ENCODE results near the gene ARIH2.
"Not testable (repeated sequence)": the region's sequence is repeated elsewhere in the genome, so short reads cannot be mapped to it uniquely, and the experiment has no call there.

The ARIH2 gene

GRCh38 chr3:48898383-48899234 is 20.0 kb upstream of the ARIH2 start, which contains the start of gene SLC25A20:
Gene SLC25A20 (minus strand): TSS chr3:48898882. CDS start chr3:48898794, 88 bp downstream.
- peak within 1 kb of the TSS; percentile 75 to 85 for H3K4me3 ChIP-seq (ENCODE audit: low read depth in 1 of 2, low read length in 2 of 2)
- H3K9me3 ChIP-seq (ENCODE audit: low read length) = no peaks in the 10 kb centered on the region
- H3K4me1 ChIP-seq (ENCODE audit: insufficient read depth, low read length) = peaks cover 13% of the 10 kb centered on the region
- no peaks in the 10 kb centered on the region for H3K36me3 ChIP-seq (ENCODE audit: insufficient read depth, low read length)
- H3K27me3 ChIP-seq (ENCODE audit: control insufficient read depth in 1 of 2, insufficient read depth in 2 of 2, low read length in 2 of 2) = no peaks in the 10 kb centered on the region
- peak within 1 kb of the TSS; percentile 76 for H3K27ac ChIP-seq (ENCODE audit: low read depth, low read length)
- peak within 1 kb of the TSS; percentile 31 for H3K9ac ChIP-seq (ENCODE audit: low read length)

- Histone ChIP-seq H3K4me1 (ENCODE audit: insufficient read depth, low read length) (peaks cover 13% of the 10 kb centered on the region), H3K9ac (ENCODE audit: low read length) (no peak overlapping the region), H3K27ac (ENCODE audit: low read depth, low read length) (peak overlapping the region; percentile 76), H3K4me3 (ENCODE audit: low read depth in 1 of 2, low read length in 2 of 2) (peak overlapping the region; percentile 75 to 85), H3K9me3 (ENCODE audit: low read length) (no peaks in the 10 kb centered on the region), H3K27me3 (ENCODE audit: control insufficient read depth in 1 of 2, insufficient read depth in 2 of 2, low read length in 2 of 2) (no peaks in the 10 kb centered on the region), H3K36me3 (ENCODE audit: insufficient read depth, low read length) (no peaks in the 10 kb centered on the region)
Measured at GRCh38 chr3:48899273-48899672, 19.4 kb upstream of the ARIH2 start.

GRCh38 chr3:48907026-48907425 is 11.6 kb upstream of the ARIH2 start:
- not testable (repeated sequence) for H3K27me3 ChIP-seq (ENCODE audit: control insufficient read depth in 1 of 2, insufficient read depth in 2 of 2, low read length in 2 of 2); H3K9ac ChIP-seq (ENCODE audit: low read length); H3K27ac ChIP-seq (ENCODE audit: low read depth, low read length); H3K9me3 ChIP-seq (ENCODE audit: low read length); H3K36me3 ChIP-seq (ENCODE audit: insufficient read depth, low read length); H3K4me3 ChIP-seq (ENCODE audit: low read depth in 1 of 2, low read length in 2 of 2); H3K4me1 ChIP-seq (ENCODE audit: insufficient read depth, low read length)

GRCh38 chr3:48915296-48915695 is 3.3 kb upstream of the ARIH2 start:
- Histone ChIP-seq H3K9me3 (ENCODE audit: low read length) (no peaks in the 10 kb centered on the region), H3K36me3 (ENCODE audit: insufficient read depth, low read length) (no peaks in the 10 kb centered on the region), H3K27me3 (ENCODE audit: control insufficient read depth in 1 of 2, insufficient read depth in 2 of 2, low read length in 2 of 2) (no peaks in the 10 kb centered on the region), H3K4me3 (ENCODE audit: low read depth in 1 of 2, low read length in 2 of 2) (no peak overlapping the region), H3K9ac (ENCODE audit: low read length) (no peak overlapping the region), H3K27ac (ENCODE audit: low read depth, low read length) (no peak overlapping the region), H3K4me1 (ENCODE audit: insufficient read depth, low read length) (peaks cover 9% of the 10 kb centered on the region)

- Histone ChIP-seq H3K36me3 (ENCODE audit: insufficient read depth, low read length) (peaks cover 6% of the 10 kb centered on the region), H3K4me3 (ENCODE audit: low read depth in 1 of 2, low read length in 2 of 2) (peak overlapping the region; percentile 70 to 88)
Measured at GRCh38 chr3:48919215-48920138, 835 bp downstream of the ARIH2 start.

GRCh38 chr3:48926425-48927392 is 8.1 kb downstream of the ARIH2 start:
- H3K27ac ChIP-seq (ENCODE audit: low read depth, low read length) = peak overlapping the region; percentile 23
- H3K27me3 ChIP-seq (ENCODE audit: control insufficient read depth in 1 of 2, insufficient read depth in 2 of 2, low read length in 2 of 2) = no peaks in the 10 kb centered on the region
- peaks cover 27% of the 10 kb centered on the region for H3K36me3 ChIP-seq (ENCODE audit: insufficient read depth, low read length)
- no peak overlapping the region for H3K4me3 ChIP-seq (ENCODE audit: low read depth in 1 of 2, low read length in 2 of 2)
- H3K9ac ChIP-seq (ENCODE audit: low read length) = no peak overlapping the region
- H3K9me3 ChIP-seq (ENCODE audit: low read length) = no peaks in the 10 kb centered on the region
- H3K4me1 ChIP-seq (ENCODE audit: insufficient read depth, low read length) = peaks cover 39% of the 10 kb centered on the region

More at GRCh38 chr3:48919215-48920138, 835 bp downstream of the ARIH2 start:
- H3K27ac ChIP-seq (ENCODE audit: low read depth, low read length) = peak overlapping the region; percentile 98
- H3K9ac ChIP-seq (ENCODE audit: low read length) = peak overlapping the region; percentile 73
- no peaks in the 10 kb centered on the region for H3K27me3 ChIP-seq (ENCODE audit: control insufficient read depth in 1 of 2, insufficient read depth in 2 of 2, low read length in 2 of 2)
- H3K9me3 ChIP-seq (ENCODE audit: low read length) = no peaks in the 10 kb centered on the region
- peaks cover 11% of the 10 kb centered on the region for H3K4me1 ChIP-seq (ENCODE audit: insufficient read depth, low read length)

- H3K27me3 ChIP-seq (ENCODE audit: control insufficient read depth in 1 of 2, insufficient read depth in 2 of 2, low read length in 2 of 2) = no peaks in the 10 kb centered on the region
- peaks cover 24% of the 10 kb centered on the region for H3K36me3 ChIP-seq (ENCODE audit: insufficient read depth, low read length)
- H3K4me1 ChIP-seq (ENCODE audit: insufficient read depth, low read length) = peaks cover 44% of the 10 kb centered on the region
Measured at GRCh38 chr3:48927928-48928327, 9.3 kb downstream of the ARIH2 start.

GRCh38 chr3:48928679-48929078 is 10.0 kb downstream of the ARIH2 start:
- Histone ChIP-seq H3K9ac (ENCODE audit: low read length) (no peak overlapping the region), H3K4me3 (ENCODE audit: low read depth in 1 of 2, low read length in 2 of 2) (no peak overlapping the region), H3K27me3 (ENCODE audit: control insufficient read depth in 1 of 2, insufficient read depth in 2 of 2, low read length in 2 of 2) (no peaks in the 10 kb centered on the region), H3K36me3 (ENCODE audit: insufficient read depth, low read length) (peaks cover 29% of the 10 kb centered on the region), H3K4me1 (ENCODE audit: insufficient read depth, low read length) (peaks cover 44% of the 10 kb centered on the region), H3K9me3 (ENCODE audit: low read length) (no peaks in the 10 kb centered on the region), H3K27ac (ENCODE audit: low read depth, low read length) (no peak overlapping the region)

More at GRCh38 chr3:48927928-48928327, 9.3 kb downstream of the ARIH2 start:
- H3K4me3 ChIP-seq (ENCODE audit: low read depth in 1 of 2, low read length in 2 of 2) = no peak overlapping the region
- H3K27ac ChIP-seq (ENCODE audit: low read depth, low read length) = no peak overlapping the region
- no peak overlapping the region for H3K9ac ChIP-seq (ENCODE audit: low read length)
- H3K9me3 ChIP-seq (ENCODE audit: low read length) = no peaks in the 10 kb centered on the region

GRCh38 chr3:48929358-48930035 is 10.9 kb downstream of the ARIH2 start:
- no peak overlapping the region for H3K27ac ChIP-seq (ENCODE audit: low read depth, low read length)
- peaks cover 44% of the 10 kb centered on the region for H3K4me1 ChIP-seq (ENCODE audit: insufficient read depth, low read length)
- peaks cover 32% of the 10 kb centered on the region for H3K36me3 ChIP-seq (ENCODE audit: insufficient read depth, low read length)
- no peak overlapping the region for H3K4me3 ChIP-seq (ENCODE audit: low read depth in 1 of 2, low read length in 2 of 2)
- H3K9ac ChIP-seq (ENCODE audit: low read length) = no peak overlapping the region
- no peaks in the 10 kb centered on the region for H3K9me3 ChIP-seq (ENCODE audit: low read length)
- no peaks in the 10 kb centered on the region for H3K27me3 ChIP-seq (ENCODE audit: control insufficient read depth in 1 of 2, insufficient read depth in 2 of 2, low read length in 2 of 2)

- Histone ChIP-seq H3K36me3 (ENCODE audit: insufficient read depth, low read length) (peaks cover 32% of the 10 kb centered on the region), H3K27ac (ENCODE audit: low read depth, low read length) (no peak overlapping the region)
Measured at GRCh38 chr3:48930590-48930989, 11.9 kb downstream of the ARIH2 start.

More at GRCh38 chr3:48930590-48930989, 11.9 kb downstream of the ARIH2 start:
- H3K9ac ChIP-seq (ENCODE audit: low read length) = no peak overlapping the region
- H3K4me1 ChIP-seq (ENCODE audit: insufficient read depth, low read length) = peaks cover 44% of the 10 kb centered on the region
- no peaks in the 10 kb centered on the region for H3K27me3 ChIP-seq (ENCODE audit: control insufficient read depth in 1 of 2, insufficient read depth in 2 of 2, low read length in 2 of 2)
- H3K9me3 ChIP-seq (ENCODE audit: low read length) = no peaks in the 10 kb centered on the region
- no peak overlapping the region for H3K4me3 ChIP-seq (ENCODE audit: low read depth in 1 of 2, low read length in 2 of 2)
